NCI-H2107 treated with DMSO at 0.1 percent for 48 hours (cell line): ENCODE results near the gene ZNF615.
"Not testable (repeated sequence)": the region's sequence is repeated elsewhere in the genome, so short reads cannot be mapped to it uniquely, and the experiment has no call there.

Experiments
- DNase-seq: peaks from one replicate; lab custom pipeline; 2025; ENCODE audit not compliant: unreplicated experiment; lab: John Stamatoyannopoulos, UW

The ZNF615 gene

GRCh38 chr19:52007806-52008557 lies at the start of gene ZNF615:
TSS of gene ZNF615 (minus strand) at chr19:52008211. CDS start at chr19:52003711, 4,500 bp downstream.
- peak; percentile 72 for DNase-seq

- not testable (repeated sequence) for DNase-seq
Observed at GRCh38 chr19:52056480-52056879, 48.5 kb upstream of the ZNF615 start.

GRCh38 chr19:52051736-52052135 lies 43.7 kb upstream of the ZNF615 start:
- not testable (repeated sequence) for DNase-seq

GRCh38 chr19:52048555-52049501 lies 40.8 kb upstream of the ZNF615 start, which contains the start of gene ZNF432:
TSS of gene ZNF432 (minus strand) at chr19:52048838. CDS start at chr19:52046868, 1,970 bp downstream.
- DNase-seq = peak; percentile 81

GRCh38 chr19:52039169-52039568 lies 31.2 kb upstream of the ZNF615 start:
- no peak for DNase-seq

- no peak for DNase-seq
Observed at GRCh38 chr19:52034051-52034728, 26.2 kb upstream of the ZNF615 start.

- no peak for DNase-seq
Observed at GRCh38 chr19:52028780-52029123, 20.7 kb upstream of the ZNF615 start.

- DNase-seq = peak; percentile 86
Observed at GRCh38 chr19:52028027-52028779, 20.2 kb upstream of the ZNF615 start, which contains the start of gene ZNF614. TSS of gene ZNF614 (minus strand) at chr19:52028379. CDS start at chr19:52025745, 2,634 bp downstream.

- not testable (repeated sequence) for DNase-seq
Observed at GRCh38 chr19:52026255-52026990, 18.4 kb upstream of the ZNF615 start.

- DNase-seq = not testable (repeated sequence)
Observed at GRCh38 chr19:52024478-52024877, 16.5 kb upstream of the ZNF615 start.

- no peak for DNase-seq
Observed at GRCh38 chr19:52022193-52022592, 14.2 kb upstream of the ZNF615 start.

- DNase-seq = no peak
Observed at GRCh38 chr19:52020506-52020905, 12.5 kb upstream of the ZNF615 start.

- no peak for DNase-seq
Observed at GRCh38 chr19:52010674-52011073, 2.7 kb upstream of the ZNF615 start.

- no peak for DNase-seq
Observed at GRCh38 chr19:52007451-52007805, 583 bp downstream of the ZNF615 start.

- no peak for DNase-seq
Observed at GRCh38 chr19:51994048-51994644, 13.9 kb downstream of the ZNF615 start.

GRCh38 chr19:51993422-51993821 lies 14.6 kb downstream of the ZNF615 start:
- no peak for DNase-seq

- DNase-seq = peak; percentile 79
Observed at GRCh38 chr19:51986309-51987291, 21.4 kb downstream of the ZNF615 start, which contains the start of gene ZNF350. TSS of gene ZNF350 (minus strand) at chr19:51986840. CDS start at chr19:51974360, 12,480 bp downstream.

GRCh38 chr19:51983361-51983760 lies 24.6 kb downstream of the ZNF615 start:
- no peak for DNase-seq
